Naive thymus-derived CD4-positive, alpha-beta T cell (primary cell): ENCODE data around the gene MST1. TPM values are rescaled to one million over a fixed set of nuclear protein-coding genes. Genes with fewer than 3 reads are reported as not detected.

Experiments used
- polyA plus RNA-seq, 2 donors: library from polyadenylated mRNA; unstranded; fragments of 300-500 nt; fragmentation: Illumina TruSeq; gene quantifications; one replicate each; pipeline ENCODE4 v1.2.3, GENCODE V29; 2021
- total RNA-seq, 6 experiments: library from RNA in 5 of 6; stranded (reverse) in 5 of 6; gene quantifications; 1 replicate in 5 of 6; 2 replicates in 1 of 6; pipeline ENCODE4 v1.2.3 and lab custom pipeline; 2021 to 2026

MST1 gene
- total and polyA plus RNA-seq, 7 experiments from 2014 or later: 0.90 to 12.8 (median 9.6) TPM

Other genes with a start within 250 kb of the MST1 start
- 10 to 100 TPM; 12.0 to 22.3 (median 20.1) TPM for gene DAG1, start 219.2 kb downstream of the MST1 start, total RNA-seq
- 1 to 10 TPM; 5.4 to 5.7 TPM for gene DAG1, start 219.2 kb downstream of the MST1 start, polyA plus RNA-seq
- gene BSN, start 135.0 kb downstream of the MST1 start, total RNA-seq: under 1 TPM; 0.12 to 0.16 (median 0.14) TPM
- not detected for gene BSN, start 135.0 kb downstream of the MST1 start, polyA plus RNA-seq
- 100 to 1,000 TPM in 2 of 5 experiments, 10 to 100 TPM in 3; 75.5 to 151 (median 99.1) TPM for gene APEH, start 15.1 kb downstream of the MST1 start, total RNA-seq
- gene APEH, start 15.1 kb downstream of the MST1 start, polyA plus RNA-seq: 100 to 1,000 TPM; 103 to 151 TPM
- 10 to 100 TPM; 34.5 to 77.2 (median 50.7) TPM for gene RNF123, start 83 bp upstream of the MST1 start, total RNA-seq
- 10 to 100 TPM in 1 of 2 donors, 1 to 10 TPM in 1; 8.3 to 19.7 TPM for gene RNF123, start 83 bp upstream of the MST1 start, polyA plus RNA-seq
- gene AMIGO3, start 30.2 kb upstream of the MST1 start, total RNA-seq: 1 to 10 TPM in 1 of 5 experiments, under 1 TPM in 2, not detected in 2; 0.16 to 1.8 (median 0.24) TPM
- under 1 TPM in 1 of 2 donors, not detected in 1; 0.58 TPM for gene AMIGO3, start 30.2 kb upstream of the MST1 start, polyA plus RNA-seq
- 10 to 100 TPM; 38.3 to 60.4 (median 43.9) TPM for gene GMPPB, start 34.5 kb upstream of the MST1 start, total RNA-seq
- 10 to 100 TPM; 14.9 to 18.1 TPM for gene GMPPB, start 34.5 kb upstream of the MST1 start, polyA plus RNA-seq
- 10 to 100 TPM; 41.8 to 57.0 (median 47.3) TPM for gene IP6K1, start 97.1 kb upstream of the MST1 start, total RNA-seq
- gene IP6K1, start 97.1 kb upstream of the MST1 start, polyA plus RNA-seq: 10 to 100 TPM; 18.4 to 36.3 TPM
- under 1 TPM in 3 of 5 experiments, not detected in 2; 0.29 to 0.62 (median 0.44) TPM for gene CDHR4, start 110.4 kb upstream of the MST1 start, total RNA-seq
- not detected for gene CDHR4, start 110.4 kb upstream of the MST1 start, polyA plus RNA-seq
- 1 to 10 TPM in 3 of 5 experiments, under 1 TPM in 2; 0.65 to 2.2 (median 1.8) TPM for gene INKA1, start 113.8 kb upstream of the MST1 start, total RNA-seq
- 1 to 10 TPM in 1 of 2 donors, under 1 TPM in 1; 0.69 to 1.6 TPM for gene INKA1, start 113.8 kb upstream of the MST1 start, polyA plus RNA-seq
- gene UBA7, start 124.5 kb upstream of the MST1 start, total RNA-seq: 100 to 1,000 TPM; 273 to 318 (median 287) TPM
- 10 to 100 TPM; 31.6 to 48.4 TPM for gene UBA7, start 124.5 kb upstream of the MST1 start, polyA plus RNA-seq
- gene TRAIP, start 167.1 kb upstream of the MST1 start, total RNA-seq: 10 to 100 TPM in 1 of 5 experiments, 1 to 10 TPM in 4; 4.1 to 22.5 (median 5.7) TPM
- 1 to 10 TPM; 2.7 to 3.8 TPM for gene TRAIP, start 167.1 kb upstream of the MST1 start, polyA plus RNA-seq
- gene CAMKV, start 180.4 kb upstream of the MST1 start, total RNA-seq: not detected
- not detected for gene CAMKV, start 180.4 kb upstream of the MST1 start, polyA plus RNA-seq
- 1 to 10 TPM in 3 of 5 experiments, under 1 TPM in 2; 0.39 to 5.8 (median 1.2) TPM for gene MST1R, start 214.4 kb upstream of the MST1 start, total RNA-seq
- gene MST1R, start 214.4 kb upstream of the MST1 start, polyA plus RNA-seq: under 1 TPM; 0.66 to 0.80 TPM
- 10 to 100 TPM in 2 of 5 experiments, 1 to 10 TPM in 3; 4.6 to 12.6 (median 8.6) TPM for gene MON1A, start 240.3 kb upstream of the MST1 start, total RNA-seq
- 10 to 100 TPM; 10.9 to 24.5 TPM for gene MON1A, start 240.3 kb upstream of the MST1 start, polyA plus RNA-seq